Stomach (tissue), 9 donors: ENCODE results near the gene ENSA. TPM values are rescaled to one million over a fixed set of nuclear protein-coding genes. Genes with fewer than 3 reads are reported as not detected.
"Not testable (repeated sequence)": the region's sequence is repeated elsewhere in the genome, so short reads cannot be mapped to it uniquely, and the experiment has no call there.

Source experiments
- DNase-seq, 2 donors: peaks; one replicate each; pipeline versions ENCODE4 v3.0.0 to v3.0.0-alpha.2; 2013 to 2019
- H3K27ac ChIP-seq, 5 donors: fragments of 200-600 bp in 4 of 5; sonication (generic) in 4 of 5; one replicate each; pipeline ENCODE4 v1.5.1; 2013 to 2019; ENCODE audit warnings: mild to moderate bottlenecking in 1 of 5, moderate library complexity in 1 of 5
- H3K27me3 ChIP-seq, 3 donors: fragments of 200-600 bp; sonication (generic); one replicate each; pipeline ENCODE4 v1.5.1; 2017 to 2019; ENCODE audit warnings: mixed run types in 1 of 3
- H3K36me3 ChIP-seq, 4 donors: fragments of 200-600 bp; sonication (generic); 1 replicate in 3 of 4; 2 replicates in 1 of 4; pipeline ENCODE4 v1.5.1; 2016 to 2019
- H3K4me1 ChIP-seq, 4 donors: fragments of 200-600 bp; sonication (generic); one replicate each; pipeline ENCODE4 v1.5.1; 2016 to 2019
- H3K4me3 ChIP-seq, 4 donors: fragments of 200-600 bp; sonication (generic) in 3 of 4; one replicate each; pipeline ENCODE4 v1.5.1; 2016 to 2019; ENCODE audit warnings: mild to moderate bottlenecking in 1 of 4
- H3K9me3 ChIP-seq, 4 donors: fragments of 200-600 bp; sonication (generic); one replicate each; pipeline ENCODE4 v1.5.1; 2016 to 2019
- EP300 ChIP-seq: sonication (generic); formaldehyde crosslinking; IDR thresholded peaks from one replicate; pipeline ENCODE4 v1.6.1; 2017; ENCODE audit warnings: antibody characterized with exemption
- POLR2A ChIP-seq, 4 donors: fragments of 450-650 bp; IDR thresholded peaks; one replicate each; pipeline ENCODE4 v1.6.1; 2016; ENCODE audit warnings: antibody characterized with exemption in 4 of 4, control low read depth in 2 of 4, mild to moderate bottlenecking in 1 of 4, moderate library complexity in 1 of 4
- POLR2AphosphoS5 ChIP-seq, 3 donors: sonication (generic); formaldehyde crosslinking; IDR thresholded peaks; one replicate each; pipeline ENCODE4 v1.6.1; 2016; ENCODE audit warnings: antibody characterized with exemption in 3 of 3
- WGBS, 5 donors: extraction: QIAGEN DNeasy Blood & Tissue Kit in 3 of 5; methylation state at CpG; one replicate each; pipeline versions ENCODE4 v1.1.5 to v1.1.7; 2013 to 2018; 5-methylcytosine and 5-hydroxymethylcytosine counted together
- intact Hi-C: fragments of 100-400 bp; cut with DNase I; formaldehyde crosslinking; loops from one replicate; pipeline ENCODE4 v1.15.1; 2023; ENCODE audit warnings: low total_unique reads
- polyA plus RNA-seq, 3 donors: library from polyadenylated mRNA; stranded (reverse); fragments of 200-250 nt; gene quantifications; one replicate each; pipeline ENCODE4 v1.2.3, GENCODE V29; 2013
- total RNA-seq, 5 donors: library from RNA; depleted of rRNA; stranded (reverse); fragments of >200 nt; gene quantifications; one replicate each; pipeline versions ENCODE4 v1.1.0 to v1.2.3, GENCODE V29; 2014 to 2016
- TF ChIP-seq, protein P1 (sequence below), 7 experiments: fragments of 450-650 bp in 4 of 7; fragments of 200-600 bp in 3 of 7; sonication (generic) in 3 of 7; IDR thresholded peaks; one replicate each; pipeline ENCODE4 v1.5.1; 2016 to 2019; ENCODE audit warnings: antibody characterized with exemption in 7 of 7, control low read depth in 2 of 7, mild to moderate bottlenecking in 1 of 7
- donor health status: healthy with polysubstance abuse.
- donor health status: Bipolar disorder and iron deficiency.
- donor health status: healthy.

ENSA gene
- total and polyA plus RNA-seq, 8 donors: 106 to 349 (median 142) TPM

DNA sequence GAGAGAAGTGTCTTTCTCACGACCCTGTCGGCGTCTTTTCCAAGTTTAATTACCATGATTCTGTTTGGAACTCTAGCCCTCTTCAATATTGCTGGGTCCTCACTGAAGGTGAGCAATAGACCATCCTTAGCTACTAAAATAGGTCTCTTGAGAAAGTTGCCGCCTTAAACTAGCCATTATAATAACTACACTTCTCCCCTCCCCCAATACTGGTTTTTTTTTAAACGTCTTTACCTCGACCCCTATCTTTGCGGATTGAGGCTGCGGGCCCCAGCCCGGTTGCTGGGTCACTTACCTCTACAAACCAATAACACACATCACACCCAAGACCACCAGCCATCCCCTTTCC, 672 bp downstream of the ENSA start:
- intact Hi-C loops: loop anchor here (10.0 kb wide), 1 partner anchor 74 kb away; no protein-coding TSS in a partner anchor
- 0 to 3% (median 1%) methylated on average over 9 of the region's 9 CpGs for WGBS, 5 donors

DNA sequence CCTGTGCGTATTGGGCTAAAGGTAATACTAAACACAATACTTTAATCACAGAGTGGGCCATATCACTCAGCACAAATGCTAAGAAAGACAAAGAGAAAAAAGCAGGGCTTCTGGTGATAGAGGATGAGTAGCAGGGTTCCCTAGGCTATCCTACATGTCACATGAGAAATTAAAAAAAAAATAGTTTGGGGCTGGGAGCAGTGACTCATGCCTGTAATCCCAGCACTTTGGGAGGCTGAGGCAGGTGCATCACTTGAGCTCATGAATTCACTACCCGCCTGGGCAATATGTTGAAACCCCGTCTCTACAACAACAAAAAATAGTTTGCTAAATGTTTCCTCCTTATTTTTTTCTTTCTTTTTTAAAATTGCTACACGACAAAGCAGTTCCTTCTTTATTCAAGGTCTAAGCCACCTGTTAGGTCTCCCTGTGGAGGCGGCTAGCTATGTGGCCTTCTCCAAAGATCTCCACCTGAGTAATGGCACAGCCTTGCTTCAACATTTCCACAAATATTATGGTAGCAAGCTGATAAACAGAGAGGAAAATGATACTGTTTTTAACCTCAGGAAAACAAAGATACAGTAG, 1.5 kb downstream of the ENSA start:
- H3K9me3 ChIP-seq: no peaks in the 10 kb centered on the region
- H3K4me1 ChIP-seq: peaks cover 14 to 67% (median 45%) of the 10 kb centered on the region in 4 donors
- H3K27me3 ChIP-seq: no peaks in the 10 kb centered on the region
- WGBS, 5 donors: 60 to 71% (median 63%) methylated on average over 5 of the region's 5 CpGs
- H3K36me3 ChIP-seq: peaks cover 38 to 49% (median 47%) of the 10 kb centered on the region in 4 donors
- TF ChIP-seq POLR2AphosphoS5 (IDR thresholded peaks at IDR 0.05): no peak
- peak overlapping the region; percentile 64 to 76 (median 71) for H3K4me3 ChIP-seq
- no peak for DNase-seq
- intact Hi-C loops: loop anchor here (10.0 kb wide), 1 partner anchor 73 kb away; no protein-coding TSS in a partner anchor
- H3K27ac ChIP-seq: peak overlapping the region in 4 of 5 donors; percentile 97 to 99 (median 98)

More for the DNA sequence above, 672 bp downstream of the ENSA start:
- Histone ChIP-seq H3K36me3 (peaks cover 30 to 41% (median 38%) of the 10 kb centered on the region in 4 donors), H3K27me3 (no peaks in the 10 kb centered on the region), H3K4me3 (peak overlapping the region; percentile 64 to 76 (median 71)), H3K4me1 (peaks cover 11 to 61% (median 40%) of the 10 kb centered on the region in 4 donors), H3K27ac (peak overlapping the region; percentile 96 to 99 (median 98)), H3K9me3 (no peaks in the 10 kb centered on the region)
- TF ChIP-seq, protein P1, sequence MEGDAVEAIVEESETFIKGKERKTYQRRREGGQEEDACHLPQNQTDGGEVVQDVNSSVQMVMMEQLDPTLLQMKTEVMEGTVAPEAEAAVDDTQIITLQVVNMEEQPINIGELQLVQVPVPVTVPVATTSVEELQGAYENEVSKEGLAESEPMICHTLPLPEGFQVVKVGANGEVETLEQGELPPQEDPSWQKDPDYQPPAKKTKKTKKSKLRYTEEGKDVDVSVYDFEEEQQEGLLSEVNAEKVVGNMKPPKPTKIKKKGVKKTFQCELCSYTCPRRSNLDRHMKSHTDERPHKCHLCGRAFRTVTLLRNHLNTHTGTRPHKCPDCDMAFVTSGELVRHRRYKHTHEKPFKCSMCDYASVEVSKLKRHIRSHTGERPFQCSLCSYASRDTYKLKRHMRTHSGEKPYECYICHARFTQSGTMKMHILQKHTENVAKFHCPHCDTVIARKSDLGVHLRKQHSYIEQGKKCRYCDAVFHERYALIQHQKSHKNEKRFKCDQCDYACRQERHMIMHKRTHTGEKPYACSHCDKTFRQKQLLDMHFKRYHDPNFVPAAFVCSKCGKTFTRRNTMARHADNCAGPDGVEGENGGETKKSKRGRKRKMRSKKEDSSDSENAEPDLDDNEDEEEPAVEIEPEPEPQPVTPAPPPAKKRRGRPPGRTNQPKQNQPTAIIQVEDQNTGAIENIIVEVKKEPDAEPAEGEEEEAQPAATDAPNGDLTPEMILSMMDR (IDR thresholded peaks at IDR 0.05): no peak
- TF ChIP-seq EP300: no peak
- no peak for TF ChIP-seq POLR2A (IDR thresholded peaks at IDR 0.05)
- no peak for TF ChIP-seq POLR2AphosphoS5 (IDR thresholded peaks at IDR 0.05)
- DNase-seq: no peak

DNA sequence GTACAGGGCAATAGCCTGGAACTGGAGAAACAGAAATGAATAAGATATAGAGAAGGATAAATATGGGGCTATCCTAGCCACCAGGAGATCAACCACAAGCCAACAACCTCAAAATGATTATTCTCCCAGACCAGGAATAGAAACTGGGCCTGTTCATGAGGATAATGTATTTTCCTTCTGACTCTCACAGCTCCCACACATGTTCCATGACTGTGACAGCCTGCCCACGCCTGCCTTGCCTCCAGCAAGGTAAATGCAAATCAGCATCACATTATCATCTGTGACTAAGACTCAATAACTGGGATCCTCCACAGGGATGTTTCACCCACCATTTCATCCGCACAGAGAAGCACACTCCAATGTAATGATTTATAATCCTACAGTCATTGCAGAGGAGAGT, 3.3 kb downstream of the ENSA start:
- Histone ChIP-seq H3K27ac (no peak overlapping the region), H3K27me3 (no peaks in the 10 kb centered on the region), H3K9me3 (no peaks in the 10 kb centered on the region), H3K4me1 (peaks cover 20 to 85% (median 62%) of the 10 kb centered on the region in 4 donors), H3K4me3 (no peak overlapping the region), H3K36me3 (peaks cover 44 to 63% (median 60%) of the 10 kb centered on the region in 4 donors)
- 85 to 93% (median 90%) methylated on average over 2 of the region's 2 CpGs for WGBS, 5 donors
- DNase-seq: no peak
- intact Hi-C loops: loop anchor here (10.0 kb wide), 1 partner anchor 71 kb away; no protein-coding TSS in a partner anchor
- TF ChIP-seq POLR2A (IDR thresholded peaks at IDR 0.05) (no peak), EP300 (no peak), POLR2AphosphoS5 (IDR thresholded peaks at IDR 0.05) (no peak)
- TF ChIP-seq, protein P1 (IDR thresholded peaks at IDR 0.05): no peak

DNA sequence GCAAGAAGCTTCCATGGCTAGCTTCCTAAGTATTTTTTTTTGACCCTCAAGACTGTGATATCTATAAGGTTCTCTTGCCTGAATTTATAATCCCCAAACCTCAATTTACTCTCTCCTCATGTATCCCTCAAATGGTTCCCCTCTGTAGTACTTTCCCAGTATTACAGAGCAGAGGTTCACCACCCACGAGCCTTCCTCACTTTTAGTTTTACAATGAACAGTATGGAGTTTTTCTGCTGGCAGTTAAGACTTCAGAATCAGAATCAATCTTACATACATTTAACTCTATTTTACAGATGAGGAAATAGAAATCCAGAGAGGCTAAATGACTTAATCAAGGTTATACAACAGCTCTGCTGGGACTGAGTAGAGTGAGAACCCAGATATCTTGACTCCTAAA, 4.9 kb downstream of the ENSA start:
- Histone ChIP-seq H3K36me3 (peaks cover 53 to 71% (median 66%) of the 10 kb centered on the region in 4 donors), H3K4me1 (peaks cover 32 to 89% (median 68%) of the 10 kb centered on the region in 4 donors), H3K27ac (peak overlapping the region in 2 of 5 donors; percentile 8 to 32)
- not testable (repeated sequence) for H3K4me3 ChIP-seq, H3K27me3 ChIP-seq, H3K9me3 ChIP-seq, DNase-seq
- intact Hi-C loops: loop anchor here (10.0 kb wide), 1 partner anchor 70 kb away; no protein-coding TSS in a partner anchor
- 57 to 76% (median 70%) methylated on average over 1 of the region's 1 CpG for WGBS, 5 donors

DNA sequence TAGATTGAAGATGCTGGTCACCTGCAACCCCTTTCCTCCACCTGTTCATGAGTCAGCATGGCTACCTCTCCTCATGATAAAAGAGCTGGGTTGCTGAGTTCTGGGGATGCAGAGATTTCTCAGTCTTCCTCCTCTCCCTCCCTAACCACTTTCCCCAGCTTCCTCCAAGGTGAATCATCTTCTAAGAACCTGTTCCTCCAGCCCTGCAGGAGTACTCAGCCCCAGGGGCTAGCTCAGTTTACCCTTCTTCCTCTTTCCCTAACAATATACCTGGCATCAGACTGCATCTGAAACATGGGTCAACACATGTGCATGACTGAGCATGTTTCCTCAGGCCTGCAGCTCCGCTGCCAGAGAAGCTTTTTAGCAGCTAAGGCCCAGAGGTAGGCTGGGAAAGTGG, 5.3 kb downstream of the ENSA start:
- not testable (repeated sequence) for H3K4me3 ChIP-seq, H3K9me3 ChIP-seq, H3K27me3 ChIP-seq, DNase-seq
- Histone ChIP-seq H3K4me1 (peaks cover 34 to 93% (median 70%) of the 10 kb centered on the region in 4 donors), H3K36me3 (peaks cover 53 to 75% (median 68%) of the 10 kb centered on the region in 4 donors), H3K27ac (peak overlapping the region in 2 of 5 donors; percentile 8 to 32)
- intact Hi-C loops: loop anchor here (10.0 kb wide), 1 partner anchor 69 kb away; no protein-coding TSS in a partner anchor
- 92 to 100% (median 100%) methylated on average over 1 of the region's 1 CpG for WGBS, 5 donors
